ENCODE measurements around the gene IGF2R. TPM values are rescaled to one million over a fixed set of nuclear protein-coding genes. Genes with fewer than 3 reads are reported as not detected.

The IGF2R gene
- total RNA-seq, 4 donors from 2014 or later = 56.6 to 134 (median 108) TPM

DNA sequence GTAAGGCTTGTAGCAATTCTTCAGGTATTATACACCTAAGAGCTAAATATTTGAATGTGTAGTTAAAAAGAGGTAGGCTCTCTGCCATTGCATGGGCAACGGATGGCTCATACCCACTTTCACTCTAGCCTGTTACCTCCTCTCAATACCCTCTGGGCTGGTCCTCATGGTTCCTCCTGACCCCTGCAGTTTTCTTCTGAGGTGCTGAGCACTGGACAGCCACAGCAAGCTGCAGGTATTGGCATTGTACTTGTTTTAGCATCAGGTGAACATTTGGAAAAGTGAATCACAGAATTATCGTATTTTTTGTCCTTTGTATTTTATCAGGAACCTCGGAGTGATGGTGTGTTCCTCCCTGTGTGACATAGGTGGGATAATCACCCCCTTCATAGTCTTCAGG is 185.6 kb downstream of the IGF2R start:
- intact Hi-C loops (cut with DNase I; ENCODE audit: low total_unique reads) = no loop called here

DNA sequence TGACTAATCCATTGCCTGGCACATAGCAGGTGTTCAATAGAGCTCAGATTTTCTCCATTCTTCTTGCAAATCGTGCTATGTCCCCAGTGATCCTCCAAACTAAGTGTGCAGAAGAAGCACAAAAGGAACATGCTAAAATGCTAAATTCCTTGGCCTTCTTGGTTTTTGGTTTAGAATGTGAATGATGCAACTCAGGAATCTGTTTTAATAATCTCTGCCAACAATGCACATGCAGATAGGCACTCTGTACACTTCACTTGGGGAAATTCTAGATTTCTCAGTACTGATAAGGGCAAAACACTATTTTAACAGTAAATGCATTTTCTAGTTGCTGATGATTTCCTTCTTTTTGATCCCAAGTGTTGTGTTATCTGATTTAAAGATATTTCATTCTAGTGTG is 188.0 kb downstream of the IGF2R start:
- intact Hi-C loops (cut with DNase I; ENCODE audit: low total_unique reads) (no loop called here), in situ Hi-C loops (cut with MboI; ENCODE audit: low sequenced_read_pairs in 4 of 4) (no loop called here)
- Histone ChIP-seq H3K27ac (no peak overlapping the region), H3K36me3 (peaks cover 0 to 35% of the 10 kb centered on the region in 2 donors), H3K27me3 (no peaks in the 10 kb centered on the region), H3K4me1 (no peaks in the 10 kb centered on the region), H3K4me3 (no peak overlapping the region), H3K9me3 (no peaks in the 10 kb centered on the region)
- no peak for DNase-seq
- ATAC-seq = no peak
- TF ChIP-seq POLR2A (IDR thresholded peaks at IDR 0.05) = no peak
- TF ChIP-seq, protein P1, sequence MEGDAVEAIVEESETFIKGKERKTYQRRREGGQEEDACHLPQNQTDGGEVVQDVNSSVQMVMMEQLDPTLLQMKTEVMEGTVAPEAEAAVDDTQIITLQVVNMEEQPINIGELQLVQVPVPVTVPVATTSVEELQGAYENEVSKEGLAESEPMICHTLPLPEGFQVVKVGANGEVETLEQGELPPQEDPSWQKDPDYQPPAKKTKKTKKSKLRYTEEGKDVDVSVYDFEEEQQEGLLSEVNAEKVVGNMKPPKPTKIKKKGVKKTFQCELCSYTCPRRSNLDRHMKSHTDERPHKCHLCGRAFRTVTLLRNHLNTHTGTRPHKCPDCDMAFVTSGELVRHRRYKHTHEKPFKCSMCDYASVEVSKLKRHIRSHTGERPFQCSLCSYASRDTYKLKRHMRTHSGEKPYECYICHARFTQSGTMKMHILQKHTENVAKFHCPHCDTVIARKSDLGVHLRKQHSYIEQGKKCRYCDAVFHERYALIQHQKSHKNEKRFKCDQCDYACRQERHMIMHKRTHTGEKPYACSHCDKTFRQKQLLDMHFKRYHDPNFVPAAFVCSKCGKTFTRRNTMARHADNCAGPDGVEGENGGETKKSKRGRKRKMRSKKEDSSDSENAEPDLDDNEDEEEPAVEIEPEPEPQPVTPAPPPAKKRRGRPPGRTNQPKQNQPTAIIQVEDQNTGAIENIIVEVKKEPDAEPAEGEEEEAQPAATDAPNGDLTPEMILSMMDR (IDR thresholded peaks at IDR 0.05 in 4 of 5, conservative IDR thresholded peaks at IDR 0.05 in 1 of 5) = no peak

More for the DNA sequence above, 185.6 kb downstream of the IGF2R start:
- ATAC-seq (no peak), DNase-seq (no peak)
- Histone ChIP-seq H3K36me3 (peaks cover 0 to 40% of the 10 kb centered on the region in 2 donors), H3K27ac (no peak overlapping the region), H3K4me1 (no peaks in the 10 kb centered on the region), H3K4me3 (no peak overlapping the region), H3K27me3 (no peaks in the 10 kb centered on the region), H3K9me3 (no peaks in the 10 kb centered on the region)
- TF ChIP-seq POLR2A (IDR thresholded peaks at IDR 0.05) = no peak
- TF ChIP-seq, protein P1 (IDR thresholded peaks at IDR 0.05 in 4 of 5, conservative IDR thresholded peaks at IDR 0.05 in 1 of 5) = no peak
- in situ Hi-C loops (cut with MboI; ENCODE audit: low sequenced_read_pairs in 4 of 4) = no loop called here

DNA sequence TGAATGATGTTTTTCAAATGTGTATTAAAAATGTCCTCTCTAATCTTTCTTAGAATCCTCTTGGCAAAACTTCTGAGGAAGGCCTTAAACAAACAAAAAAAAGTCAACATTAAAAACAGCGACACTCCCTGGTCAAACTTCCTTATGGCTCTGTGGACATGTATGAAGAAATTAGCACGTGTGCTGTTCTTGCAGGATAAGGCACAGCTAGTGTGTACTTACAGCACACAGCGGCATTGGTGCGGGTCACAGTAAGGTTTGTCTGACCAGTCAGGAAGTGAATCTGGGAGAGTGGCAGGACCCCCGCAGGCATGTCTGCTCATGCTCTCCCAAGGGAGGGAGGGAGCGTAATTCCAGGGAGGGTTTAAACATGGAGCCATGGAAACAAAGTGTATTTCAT is 191.6 kb downstream of the IGF2R start:
- TF ChIP-seq, protein P1 (IDR thresholded peaks at IDR 0.05 in 4 of 5, conservative IDR thresholded peaks at IDR 0.05 in 1 of 5) = no peak
- no peak for TF ChIP-seq POLR2A (IDR thresholded peaks at IDR 0.05)
- H3K27me3 ChIP-seq = no peaks in the 10 kb centered on the region
- in situ Hi-C loops (cut with MboI; ENCODE audit: low sequenced_read_pairs in 4 of 4) (no loop called here), intact Hi-C loops (cut with DNase I; ENCODE audit: low total_unique reads) (no loop called here)
- H3K9me3 ChIP-seq = no peaks in the 10 kb centered on the region
- no peak for ATAC-seq
- DNase-seq = no peak
- H3K27ac ChIP-seq = no peak overlapping the region
- no peak overlapping the region for H3K4me3 ChIP-seq
- H3K4me1 ChIP-seq = no peaks in the 10 kb centered on the region
- H3K36me3 ChIP-seq = peaks cover 0 to 16% of the 10 kb centered on the region in 2 donors

Other genes starting within 250 kb of the IGF2R start
- 100 to 1,000 TPM; 147 to 238 (median 193) TPM for gene WTAP, start 241.6 kb upstream of the IGF2R start, total RNA-seq
- 1 to 10 TPM in 2 of 4 donors, under 1 TPM in 2; 0.59 to 4.6 (median 2.4) TPM for gene ACAT2, start 207.0 kb upstream of the IGF2R start, total RNA-seq
- 100 to 1,000 TPM; 135 to 256 (median 166) TPM for gene TCP1, start 179.5 kb upstream of the IGF2R start, total RNA-seq
- gene MRPL18, start 178.6 kb upstream of the IGF2R start, total RNA-seq = 100 to 1,000 TPM in 1 of 4 donors, 10 to 100 TPM in 3; 54.0 to 122 (median 69.0) TPM
- gene PNLDC1, start 168.8 kb upstream of the IGF2R start, total RNA-seq = not detected
- gene MAS1, start 78.1 kb upstream of the IGF2R start, total RNA-seq = not detected
- gene SLC22A1, start 152.7 kb downstream of the IGF2R start, total RNA-seq = 1 to 10 TPM in 2 of 4 donors, under 1 TPM in 2; 0.78 to 1.4 (median 1.1) TPM

All from gastrocnemius medialis (tissue), 4 donors.